AG04450 (cell line): ENCODE results near the gene ZNF674. TPM values are rescaled to one million over a fixed set of nuclear protein-coding genes. Genes with fewer than 3 reads are reported as not detected.
"Not testable (repeated sequence)": the region's sequence is repeated elsewhere in the genome, so short reads cannot be mapped to it uniquely, and the experiment has no call there.

ENCODE experiments used
- CTCF ChIA-PET: fragments of 300-600, 350-600 bp; formaldehyde crosslinking; extraction: SDS; loops from one replicate; lab custom pipeline; 2022; ENCODE audit warnings: antibody characterized with exemption, inconsistent platforms; lab: Charles Lee
- POLR2A ChIA-PET: fragments of 350-600 bp; formaldehyde crosslinking; extraction: SDS; loops from one replicate; lab custom pipeline; 2021; ENCODE audit warnings: antibody characterized with exemption, inconsistent platforms; lab: Yijun Ruan, JAX
- DNase-seq: peaks from one replicate; pipeline ENCODE4 v3.0.0-alpha.2; 2011; ENCODE audit warnings: low read depth, low spot score
- H3K27ac ChIP-seq: one replicate; pipeline ENCODE4 v1.5.1; 2012; ENCODE audit warnings: low read depth, low read length, control low read depth
- H3K27me3 ChIP-seq: one replicate; pipeline ENCODE4 v1.6.0; 2012; ENCODE audit warnings: low read length; ENCODE audit not compliant: control insufficient read depth, insufficient read depth
- H3K4me3 ChIP-seq: 2 replicates; pipeline ENCODE4 v1.5.1; 2011; ENCODE audit warnings: mild to moderate bottlenecking, low read depth, low read length, control low read depth
- H3K9me3 ChIP-seq: 2 replicates; pipeline ENCODE4 v1.5.1; 2012; ENCODE audit warnings: low read length; ENCODE audit not compliant: control insufficient read depth, insufficient read depth
- CTCF ChIP-seq: IDR thresholded peaks from 2 replicates; pipeline ENCODE4 v1.5.1; 2011; ENCODE audit warnings: low read depth, low read length, control low read depth, inconsistent platforms
- polyA plus RNA-seq: library from polyadenylated mRNA; depleted of rRNA; stranded (reverse); fragments of >200 nt; gene quantifications from 2 replicates; pipeline ENCODE4 v1.2.3, GENCODE V29; 2011

The ZNF674 gene
- polyA plus RNA-seq, 1 experiment = 4.1 TPM

- Histone ChIP-seq H3K4me3 (no peak overlapping the region), H3K27ac (no peak overlapping the region), H3K9me3 (peaks cover 11% of the 10 kb centered on the region), H3K27me3 (no peaks in the 10 kb centered on the region)
- POLR2A ChIA-PET = no interaction called here
- TF ChIP-seq CTCF = no peak
- CTCF ChIA-PET = no interaction called here
- no peak for DNase-seq
These were observed 39.1 kb downstream of the ZNF674 start for GRCh38 chrX:46506076-46506475.

- no peak overlapping the region for H3K27ac ChIP-seq
These were observed 42.4 kb downstream of the ZNF674 start for GRCh38 chrX:46502848-46503247.

GRCh38 chrX:46500054-46500453 lies 45.2 kb downstream of the ZNF674 start:
- Histone ChIP-seq H3K4me3 (no peak overlapping the region), H3K27me3 (no peaks in the 10 kb centered on the region), H3K9me3 (peaks cover 18% of the 10 kb centered on the region), H3K27ac (no peak overlapping the region)
- CTCF ChIA-PET = no interaction called here
- POLR2A ChIA-PET = no interaction called here
- no peak for TF ChIP-seq CTCF
- DNase-seq = no peak

More at GRCh38 chrX:46502848-46503247, 42.4 kb downstream of the ZNF674 start:
- ChIA-PET POLR2A (no interaction called here), CTCF (no interaction called here)
- H3K9me3 ChIP-seq = peaks cover 20% of the 10 kb centered on the region
- no peak for TF ChIP-seq CTCF
- H3K4me3 ChIP-seq = no peak overlapping the region
- H3K27me3 ChIP-seq = no peaks in the 10 kb centered on the region
- no peak for DNase-seq

GRCh38 chrX:46488712-46489111 lies 56.5 kb downstream of the ZNF674 start:
- Histone ChIP-seq H3K27me3 (no peaks in the 10 kb centered on the region), H3K9me3 (peaks cover 13% of the 10 kb centered on the region), H3K27ac (no peak overlapping the region), H3K4me3 (no peak overlapping the region)
- ChIA-PET POLR2A (no interaction called here), CTCF (no interaction called here)
- no peak for DNase-seq
- no peak for TF ChIP-seq CTCF

- Histone ChIP-seq H3K27me3 (no peaks in the 10 kb centered on the region), H3K27ac (no peak overlapping the region), H3K4me3 (no peak overlapping the region), H3K9me3 (peaks cover 9% of the 10 kb centered on the region)
- CTCF ChIA-PET = no interaction called here
- DNase-seq = no peak
- no peak for TF ChIP-seq CTCF
- POLR2A ChIA-PET = no interaction called here
These were observed 59.3 kb downstream of the ZNF674 start for GRCh38 chrX:46485897-46486296.

GRCh38 chrX:46478634-46479033 lies 66.6 kb downstream of the ZNF674 start:
- POLR2A ChIA-PET, H3K27ac ChIP-seq, H3K4me3 ChIP-seq, H3K27me3 ChIP-seq, CTCF ChIA-PET, DNase-seq, H3K9me3 ChIP-seq: not testable (repeated sequence)
